GM19463 (cell line): ENCODE results near the gene ELMO1.

Experiments
- ATAC-seq: cut with Tn5 transposase; IDR thresholded peaks from one replicate; pipeline ENCODE4 v1.9.1; 2021; ENCODE audit warnings: mild to moderate bottlenecking, moderate library complexity; ENCODE audit not compliant: unreplicated experiment

The ELMO1 gene

DNA sequence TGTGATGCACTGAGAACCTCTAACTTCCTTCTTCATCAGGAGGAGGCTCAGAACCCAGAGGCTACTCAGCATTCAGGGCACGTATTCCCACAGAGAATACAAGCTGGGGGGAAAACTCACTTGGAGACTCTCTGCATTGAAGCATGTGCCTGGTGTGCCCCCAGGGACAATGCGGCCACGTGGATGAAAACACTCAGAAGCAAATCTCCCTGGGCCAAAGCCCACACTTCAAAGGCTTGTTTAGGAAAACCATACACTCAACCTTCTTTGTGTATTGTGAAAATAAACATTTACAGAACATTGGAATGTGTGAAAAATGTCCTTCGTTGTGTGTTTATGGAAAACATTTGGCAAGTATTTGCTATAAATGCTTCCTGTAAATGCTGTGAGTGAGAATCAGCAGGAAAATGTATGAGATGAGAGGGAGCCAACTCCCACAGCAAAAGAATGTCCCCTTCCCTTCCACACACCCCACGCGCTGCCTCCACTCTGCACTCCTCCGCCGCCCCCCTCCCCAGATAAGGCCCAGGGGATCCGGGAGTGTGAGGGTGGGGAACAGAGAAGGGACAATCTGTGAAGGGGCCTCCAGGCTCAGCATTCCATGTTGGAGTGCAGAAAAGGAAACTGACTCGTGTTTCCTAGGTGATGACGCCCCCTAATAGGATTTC lies 339.5 kb downstream of the ELMO1 start:
- no peak for ATAC-seq

GRCh38 chr7:37108615-37109014 lies 340.0 kb downstream of the ELMO1 start:
- no peak for ATAC-seq

GRCh38 chr7:37107047-37107750 lies 341.5 kb downstream of the ELMO1 start:
- ATAC-seq = no peak

DNA sequence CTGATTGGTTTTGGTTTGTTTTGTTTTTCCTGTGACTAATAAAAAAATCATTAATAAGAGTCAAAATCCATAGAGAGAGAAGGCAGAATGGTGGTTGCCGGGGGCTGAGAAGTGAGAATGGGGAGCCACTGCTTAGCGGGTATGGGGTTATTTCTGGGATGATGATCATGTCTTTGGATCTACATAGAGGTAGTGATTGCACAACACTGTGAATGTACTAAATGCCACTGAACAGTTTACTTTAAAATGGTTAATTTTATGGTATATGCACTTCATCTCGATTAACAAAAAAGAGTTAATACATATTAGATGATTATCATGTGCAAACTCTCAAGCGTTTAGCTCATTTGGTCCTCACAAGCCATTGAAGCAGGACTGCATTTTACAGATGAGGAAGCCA lies 342.9 kb downstream of the ELMO1 start:
- ATAC-seq = no peak

GRCh38 chr7:37104822-37105518 lies 343.7 kb downstream of the ELMO1 start:
- no peak for ATAC-seq

- no peak for ATAC-seq
Measured at GRCh38 chr7:37102518-37103137, 346.0 kb downstream of the ELMO1 start.

GRCh38 chr7:37100735-37101331 lies 347.8 kb downstream of the ELMO1 start:
- no peak for ATAC-seq

- ATAC-seq = no peak
Measured at GRCh38 chr7:37098762-37099161, 349.9 kb downstream of the ELMO1 start.

GRCh38 chr7:37097983-37098382 lies 350.7 kb downstream of the ELMO1 start:
- ATAC-seq = no peak

DNA sequence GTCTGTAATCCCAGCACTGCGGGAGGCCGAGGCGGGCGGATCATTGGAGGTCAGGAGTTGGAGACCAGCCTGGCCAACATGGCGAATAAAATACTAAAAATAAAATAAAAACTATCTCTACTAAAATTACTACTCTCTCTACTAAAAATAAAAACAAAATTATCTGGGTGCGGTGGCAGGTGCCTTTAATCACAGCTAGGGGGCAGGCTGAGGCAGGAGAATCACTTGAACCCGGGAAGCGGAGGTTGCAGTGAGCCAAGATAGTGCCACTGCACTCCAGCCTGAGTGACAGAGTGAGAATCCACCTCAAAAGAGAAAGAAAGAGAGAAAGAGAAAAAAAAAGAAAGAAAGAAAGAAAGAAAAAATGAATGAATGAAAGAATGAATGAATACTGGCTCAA lies 351.4 kb downstream of the ELMO1 start:
- ATAC-seq = no peak

DNA sequence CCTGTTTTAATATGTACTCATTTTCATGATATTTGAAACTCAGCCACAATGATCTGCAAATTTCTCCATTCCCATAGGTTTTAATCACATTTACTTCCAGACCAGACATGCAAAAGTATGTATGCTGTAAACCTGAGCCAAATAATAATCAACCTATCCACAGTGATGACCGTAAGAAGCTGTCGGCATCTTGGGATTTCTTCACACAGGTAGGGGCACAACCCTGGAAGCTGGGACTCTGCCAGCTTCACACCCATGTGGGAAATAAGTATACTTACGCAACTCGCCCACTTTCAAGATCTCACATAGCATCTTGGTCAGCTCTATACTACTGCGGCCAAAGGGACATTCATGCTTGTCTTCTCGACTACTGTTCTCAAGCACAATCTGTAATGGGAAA lies 352.3 kb downstream of the ELMO1 start:
- no peak for ATAC-seq

DNA sequence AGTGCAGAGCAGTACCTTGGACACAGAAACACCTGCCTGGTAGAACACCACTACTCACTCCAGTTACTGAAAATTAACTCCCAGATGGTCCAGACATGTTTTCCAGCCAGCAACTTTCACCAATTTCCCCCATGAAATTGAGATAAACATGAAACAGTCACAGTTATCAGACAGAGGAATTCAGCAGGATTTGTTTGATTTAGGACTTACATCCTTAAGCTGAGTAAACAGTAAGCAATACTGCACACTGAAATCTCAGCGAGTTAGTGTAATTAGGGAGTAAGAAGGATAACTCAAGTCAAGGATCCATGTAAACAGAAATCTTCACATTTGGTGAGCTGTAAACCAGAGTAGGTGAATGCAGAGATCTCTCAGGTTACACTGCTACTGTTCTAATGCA lies 353.5 kb downstream of the ELMO1 start:
- no peak for ATAC-seq

GRCh38 chr7:37093257-37093656 lies 355.4 kb downstream of the ELMO1 start:
- ATAC-seq = no peak

GRCh38 chr7:37092548-37092947 lies 356.1 kb downstream of the ELMO1 start:
- no peak for ATAC-seq

- ATAC-seq = no peak
Measured at GRCh38 chr7:37089972-37090371, 358.7 kb downstream of the ELMO1 start.

DNA sequence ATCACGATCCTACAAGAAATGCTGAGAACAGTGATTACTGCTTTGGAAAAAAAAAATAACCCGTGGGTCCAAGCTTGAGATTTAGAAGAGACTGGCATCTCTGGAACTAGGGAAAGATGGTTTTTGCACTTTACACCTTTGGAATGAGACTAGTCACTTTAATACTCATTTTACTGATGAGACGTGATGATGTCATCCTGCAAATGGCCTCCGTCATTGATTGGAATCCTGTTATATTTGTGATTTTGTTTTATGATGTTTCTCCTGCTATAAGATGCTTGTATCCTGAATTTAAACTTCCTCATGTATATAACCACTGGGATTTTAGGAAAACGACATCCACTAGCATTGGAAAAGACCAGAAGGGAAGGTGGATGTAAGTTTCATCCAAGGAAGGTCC lies 363.1 kb downstream of the ELMO1 start:
- no peak for ATAC-seq

- ATAC-seq = no peak
Measured at GRCh38 chr7:37084303-37084702, 364.4 kb downstream of the ELMO1 start.

DNA sequence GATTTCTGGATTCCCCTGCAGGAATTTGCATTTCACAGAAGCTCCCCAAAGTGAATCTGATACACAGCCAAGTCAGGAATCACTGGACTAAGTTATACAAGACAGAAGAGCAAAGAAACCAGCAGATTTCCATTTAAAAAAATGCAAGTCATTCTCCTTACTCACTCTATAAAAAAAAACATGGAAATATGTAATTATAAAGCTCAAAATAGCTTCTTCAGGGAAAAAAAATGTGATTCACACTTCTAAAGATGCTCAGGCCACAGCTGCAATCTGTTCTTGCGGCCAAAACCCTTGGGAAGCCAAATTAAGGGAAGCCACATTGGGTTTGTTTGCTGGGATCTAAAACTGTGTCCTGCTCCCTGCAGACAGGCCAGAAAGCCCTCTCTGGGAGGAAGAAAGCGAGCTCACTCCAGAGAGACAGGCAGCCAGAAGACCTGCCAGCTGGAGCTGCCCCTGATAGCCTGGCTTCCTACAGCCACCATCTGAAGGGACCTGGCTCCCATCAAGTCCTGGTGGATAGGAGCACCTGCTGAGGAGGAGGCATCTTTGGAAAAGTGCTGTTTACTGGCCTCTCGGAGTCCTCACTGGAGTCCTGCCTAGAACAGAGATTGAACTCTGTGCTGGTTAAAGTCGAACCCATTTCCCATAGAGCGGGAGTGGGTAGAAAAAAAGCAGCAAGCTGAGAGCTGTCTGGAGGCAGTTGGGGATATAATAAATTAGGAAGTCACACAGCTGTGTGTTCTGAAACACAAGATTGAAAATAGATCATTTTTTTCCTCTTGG lies 365.2 kb downstream of the ELMO1 start:
- no peak for ATAC-seq

DNA sequence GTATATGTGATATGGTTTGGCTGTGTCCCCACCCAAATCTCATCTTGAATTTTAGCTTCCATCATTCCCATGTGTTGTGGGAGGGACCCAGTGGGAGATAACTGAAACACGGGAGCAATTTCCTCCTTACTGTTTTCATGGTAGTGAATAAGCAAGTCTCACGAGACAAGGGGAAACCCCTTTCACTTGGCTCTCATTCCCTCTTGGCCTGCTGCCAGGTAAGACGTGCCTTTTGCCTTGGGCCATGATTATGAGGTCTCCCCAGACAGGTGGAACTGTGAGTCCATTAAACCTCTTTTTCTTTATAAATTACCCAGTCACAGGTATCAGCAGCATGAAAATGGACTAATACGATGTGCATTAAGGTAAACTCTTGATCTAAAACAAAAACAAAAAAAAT lies 367.2 kb downstream of the ELMO1 start:
- ATAC-seq = no peak

DNA sequence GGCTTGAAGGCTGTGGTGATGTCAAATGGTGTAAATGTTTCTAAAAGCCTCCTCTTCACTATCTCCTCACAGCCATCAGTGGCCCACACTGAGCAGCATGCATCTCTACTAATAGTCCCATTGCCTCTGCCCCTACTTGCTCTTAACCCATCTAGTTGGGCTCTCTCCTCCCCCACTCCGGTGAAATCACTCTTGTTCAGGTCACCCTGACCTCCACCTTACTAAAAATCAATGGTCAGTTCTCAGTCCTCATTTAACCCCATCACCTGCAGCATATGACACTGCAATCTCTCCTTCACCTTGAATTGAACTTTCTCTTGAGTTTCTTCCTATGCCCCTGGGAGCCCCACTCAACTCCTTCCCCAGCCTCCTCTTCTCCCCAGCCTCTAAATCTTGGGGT lies 369.2 kb downstream of the ELMO1 start:
- ATAC-seq = no peak

DNA sequence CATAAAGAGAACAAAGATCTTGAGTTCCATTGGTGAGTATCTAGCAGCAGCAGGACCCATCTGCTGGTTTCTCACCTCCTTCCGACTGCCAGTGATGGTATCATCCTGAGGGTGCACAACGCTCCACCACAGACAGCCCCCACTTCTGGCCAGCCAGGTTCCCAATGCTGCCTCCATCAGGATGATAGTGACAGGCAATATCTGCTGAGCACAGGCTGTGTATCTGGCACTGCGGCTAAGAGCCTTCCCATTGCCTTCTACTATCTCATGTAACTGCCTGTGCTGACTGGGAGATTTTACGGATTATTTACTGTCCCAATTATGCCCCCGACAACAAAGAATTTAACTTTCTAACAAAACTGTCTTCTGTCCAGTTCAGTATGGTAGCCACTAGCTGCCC lies 372.0 kb downstream of the ELMO1 start:
- no peak for ATAC-seq
